Endothelial cell (in vitro differentiated cells): Measurements from ENCODE around the gene RPL41. TPM values are rescaled to one million over a fixed set of nuclear protein-coding genes. Genes with fewer than 3 reads are reported as not detected.
A peak's percentile ranks its signal among the peaks of the same experiment; 100 is the strongest.

Experiments
- DNase-seq: peaks from one replicate; pipeline ENCODE4 v3.0.0; 2021; ENCODE audit warnings: low spot score
- H3K27ac Mint-ChIP-seq: one replicate; pipeline ENCODE4 v1.8.0; 2021; ENCODE audit warnings: mixed read lengths, inconsistent platforms; ENCODE audit not compliant: unreplicated experiment
- H3K27me3 Mint-ChIP-seq: one replicate; pipeline ENCODE4 v1.8.0; 2021; ENCODE audit warnings: mild to moderate bottlenecking, moderate library complexity, mixed read lengths, inconsistent platforms; ENCODE audit not compliant: unreplicated experiment
- H3K36me3 Mint-ChIP-seq: one replicate; pipeline ENCODE4 v1.8.0; 2021; ENCODE audit warnings: mild to moderate bottlenecking, low read depth, mixed read lengths, inconsistent platforms; ENCODE audit not compliant: unreplicated experiment
- H3K4me1 Mint-ChIP-seq: one replicate; pipeline ENCODE4 v1.8.0; 2021; ENCODE audit warnings: mild to moderate bottlenecking, mixed read lengths, inconsistent platforms; ENCODE audit not compliant: unreplicated experiment
- H3K4me3 Mint-ChIP-seq: one replicate; pipeline ENCODE4 v1.8.0; 2021; ENCODE audit warnings: mild to moderate bottlenecking, mixed read lengths, inconsistent platforms; ENCODE audit not compliant: unreplicated experiment
- H3K9me3 Mint-ChIP-seq: one replicate; pipeline ENCODE4 v1.8.0; 2021; ENCODE audit warnings: mixed read lengths, inconsistent platforms; ENCODE audit not compliant: unreplicated experiment
- CTCF ChIP-seq: fragments of 200-600 bp; sonication (generic); IDR thresholded peaks from one replicate; pipeline ENCODE4 v1.5.0; 2021; ENCODE audit warnings: antibody characterized with exemption; ENCODE audit not compliant: unreplicated experiment
- total RNA-seq: library from RNA; stranded (reverse); fragmentation: NEBNext Ultra II Directional; extraction: Animal tissue kit (Norgen Biotek cat#: 25700); gene quantifications from one replicate; pipeline ENCODE4 v1.2.1, GENCODE V29; 2021; ENCODE audit not compliant: unreplicated experiment

The RPL41 gene
- total RNA-seq, 1 donor from 2014 or later, result 3,242 TPM

GRCh38 chr12:56157201-56158028, 41.0 kb downstream of the RPL41 start:
- Mint-ChIP-seq H3K9me3 (no peaks in the 10 kb centered on the region), H3K27me3 (peaks cover 49% of the 10 kb centered on the region), H3K36me3 (peaks cover 52% of the 10 kb centered on the region), H3K4me3 (peak overlapping the region; percentile 89), H3K27ac (peak overlapping the region; percentile 100), H3K4me1 (peaks cover 58% of the 10 kb centered on the region)
- peak; percentile 85 for DNase-seq
- TF ChIP-seq CTCF, result peak; percentile 70

- peaks cover 58% of the 10 kb centered on the region for H3K36me3 Mint-ChIP-seq
- H3K4me3 Mint-ChIP-seq, result peak within 1 kb of the TSS; percentile 100
- no peaks in the 10 kb centered on the region for H3K9me3 Mint-ChIP-seq
- H3K27ac Mint-ChIP-seq, result peak within 1 kb of the TSS; percentile 100
- H3K4me1 Mint-ChIP-seq, result peaks cover 51% of the 10 kb centered on the region
- no peak for TF ChIP-seq CTCF
- DNase-seq, result peak; percentile 86
- H3K27me3 Mint-ChIP-seq, result peaks cover 50% of the 10 kb centered on the region
Observed at GRCh38 chr12:56158029-56158925, 41.8 kb downstream of the RPL41 start, which contains the start of gene MYL6. TSS of gene MYL6 (plus strand) at chr12:56158359. CDS start at chr12:56158402, 43 bp downstream.

GRCh38 chr12:56158926-56159461, 42.6 kb downstream of the RPL41 start:
- DNase-seq, result no peak
- peak overlapping the region; percentile 100 for H3K27ac Mint-ChIP-seq
- TF ChIP-seq CTCF, result no peak
- H3K9me3 Mint-ChIP-seq, result no peaks in the 10 kb centered on the region
- H3K36me3 Mint-ChIP-seq, result peaks cover 64% of the 10 kb centered on the region
- H3K4me1 Mint-ChIP-seq, result peaks cover 47% of the 10 kb centered on the region
- H3K4me3 Mint-ChIP-seq, result peak overlapping the region; percentile 100
- peaks cover 57% of the 10 kb centered on the region for H3K27me3 Mint-ChIP-seq

- peaks cover 70% of the 10 kb centered on the region for H3K36me3 Mint-ChIP-seq
- peaks cover 47% of the 10 kb centered on the region for H3K4me1 Mint-ChIP-seq
- no peak for TF ChIP-seq CTCF
- H3K27me3 Mint-ChIP-seq, result peaks cover 60% of the 10 kb centered on the region
- H3K27ac Mint-ChIP-seq, result peak overlapping the region; percentile 100
- H3K9me3 Mint-ChIP-seq, result no peaks in the 10 kb centered on the region
- DNase-seq, result no peak
- H3K4me3 Mint-ChIP-seq, result peak overlapping the region; percentile 100
Observed at GRCh38 chr12:56159482-56160192, 43.2 kb downstream of the RPL41 start.
